A549 (cell line): ENCODE data around the gene ELFN1. TPM values are rescaled to one million over a fixed set of nuclear protein-coding genes. Genes with fewer than 3 reads are reported as not detected.

Experiments
- ATAC-seq, 2 experiments: fragments of 200-7000 bp in 1 of 2; fragments of >200 bp in 1 of 2; cut with Nextera tagmentation in 1 of 2; cut with Tn5 transposase in 1 of 2; 3 replicates each; pipeline versions ENCODE4 v1.8.0 to v1.9.1; 2018 to 2020; ENCODE audit warnings: mild to moderate bottlenecking in 1 of 2, moderate library complexity in 1 of 2
- CTCF ChIA-PET: fragments of 300-600 bp; sonication (Branson Sonifier 250); formaldehyde crosslinking; extraction: SDS; loops from one replicate; lab custom pipeline; 2021; ENCODE audit warnings: antibody characterized with exemption, inconsistent platforms; lab: Yijun Ruan, JAX
- POLR2A ChIA-PET: fragments of 350-600 bp; formaldehyde crosslinking; extraction: SDS; loops from one replicate; lab custom pipeline; 2021; ENCODE audit warnings: antibody characterized with exemption, inconsistent platforms; lab: Yijun Ruan, JAX
- DNase-seq, 2 experiments: peaks; one replicate each; pipeline versions ENCODE4 v3.0.0 to v3.0.0-alpha.2; 2011 to 2016; ENCODE audit warnings: low read depth in 1 of 2, low spot score in 1 of 2
- FAIRE-seq: peaks from 2 replicates; lab custom pipeline; 2011; peaks lifted over from hg19 to GRCh38; lab: Jason Lieb, UNC
- H3K27ac ChIP-seq, 2 experiments: fragments of >200 bp; sonication (Bioruptor Twin); formaldehyde crosslinking; 3 replicates each; pipeline ENCODE4 v1.5.1; 2016 to 2017
- H3K4me1 ChIP-seq: fragments of >200 bp; sonication (Bioruptor Twin); formaldehyde crosslinking; 3 replicates; pipeline ENCODE4 v1.6.1; 2016
- H3K4me2 ChIP-seq: fragments of >200 bp; sonication (Bioruptor Twin); formaldehyde crosslinking; 3 replicates; pipeline ENCODE4 v1.6.1; 2016
- H3K4me3 ChIP-seq: fragments of >200 bp; sonication (Bioruptor Twin); formaldehyde crosslinking; 3 replicates; pipeline ENCODE4 v1.5.1; 2016
- H3K9me3 ChIP-seq: fragments of >200 bp; sonication (Bioruptor Twin); formaldehyde crosslinking; 3 replicates; pipeline ENCODE4 v1.6.1; 2016
- CBX8 ChIP-seq: fragments of 200-600 bp; sonication (generic); IDR thresholded peaks from 2 replicates; pipeline ENCODE4 v1.6.1; 2016
- CHD2 ChIP-seq: fragments of 150-350 bp; IDR thresholded peaks from 2 replicates; pipeline ENCODE4 v1.6.1; 2014; ENCODE audit warnings: low read length; ENCODE audit not compliant: partially characterized antibody
- EHMT2 ChIP-seq: fragments of 200-600 bp; sonication (generic); IDR thresholded peaks from 2 replicates; pipeline ENCODE4 v1.6.1; 2016; ENCODE audit warnings: antibody characterized with exemption, low read depth, mild to moderate bottlenecking, moderate library complexity
- ESRRA ChIP-seq: fragments of 150-350 bp; IDR thresholded peaks from 2 replicates; pipeline ENCODE4 v1.6.1; 2014; ENCODE audit warnings: mild to moderate bottlenecking, low read length, borderline replicate concordance
- HDAC2 ChIP-seq: fragments of 200-600 bp; sonication (generic); IDR thresholded peaks from 2 replicates; pipeline ENCODE4 v1.6.1; 2016
- HEYL ChIP-seq: fragments of 250-450 bp; sonication (Bioruptor Pico); IDR thresholded peaks from 2 replicates; pipeline ENCODE4 v1.8.0; 2021; ENCODE audit warnings: mild to moderate bottlenecking, moderate library complexity
- HOXA7 ChIP-seq: fragments of 250-450 bp; sonication (Bioruptor Pico); IDR thresholded peaks from 2 replicates; pipeline ENCODE4 v1.5.0; 2020; ENCODE audit warnings: mild to moderate bottlenecking, moderate library complexity
- HOXB13 ChIP-seq: fragments of 250-450 bp; sonication (Bioruptor Pico); IDR thresholded peaks from 2 replicates; pipeline ENCODE4 v1.5.0; 2020; ENCODE audit warnings: low read depth, mild to moderate bottlenecking, moderate library complexity
- KDM5A ChIP-seq: fragments of 200-600 bp; sonication (generic); IDR thresholded peaks from 2 replicates; pipeline ENCODE4 v1.6.1; 2016; ENCODE audit warnings: antibody characterized with exemption, mild to moderate bottlenecking
- MAZ ChIP-seq: fragments of 150-350 bp; IDR thresholded peaks from 2 replicates; pipeline ENCODE4 v1.6.1; 2014; ENCODE audit warnings: antibody characterized with exemption, low read depth, low read length, borderline replicate concordance
- NR3C1 ChIP-seq: fragments of >200 bp; sonication (Bioruptor Twin); formaldehyde crosslinking; IDR thresholded peaks from 3 replicates; pipeline ENCODE4 v1.6.1; 2017
- PHF8 ChIP-seq: fragments of 200-600 bp; sonication (generic); IDR thresholded peaks from 2 replicates; pipeline ENCODE4 v1.6.1; 2016; ENCODE audit warnings: low read depth, mild to moderate bottlenecking, antibody characterized with exemption, moderate library complexity, borderline replicate concordance
- POLR2A ChIP-seq: IDR thresholded peaks from 2 replicates; pipeline ENCODE4 v1.6.1; 2012; ENCODE audit warnings: mild to moderate bottlenecking, low read length
- POLR2AphosphoS2 ChIP-seq: conservative IDR thresholded peaks from 2 replicates; pipeline ENCODE4 v1.6.1; 2012; ENCODE audit warnings: low read length, improper control_type of control experiment, inconsistent platforms
- RARB ChIP-seq: fragments of 250-450 bp; sonication (Bioruptor Pico); IDR thresholded peaks from 2 replicates; pipeline ENCODE4 v1.8.0; 2021; ENCODE audit warnings: mild to moderate bottlenecking, moderate library complexity
- RNF2 ChIP-seq: fragments of 200-600 bp; sonication (generic); IDR thresholded peaks from 2 replicates; pipeline ENCODE4 v1.6.1; 2016; ENCODE audit warnings: low read depth, mild to moderate bottlenecking, antibody characterized with exemption, moderate library complexity, borderline replicate concordance
- SMC3 ChIP-seq: fragments of >200 bp; sonication (Bioruptor Twin); formaldehyde crosslinking; IDR thresholded peaks from 3 replicates; pipeline ENCODE4 v1.6.1; 2018; ENCODE audit warnings: inconsistent platforms
- SREBF2 ChIP-seq: fragments of 450-650 bp; IDR thresholded peaks from 2 replicates; pipeline ENCODE4 v1.6.1; 2014; ENCODE audit warnings: mild to moderate bottlenecking, moderate library complexity
- TP53 ChIP-seq: fragments of 250-450 bp; sonication (Bioruptor Pico); IDR thresholded peaks from 2 replicates; pipeline ENCODE4 v1.5.0; 2021; ENCODE audit warnings: mild to moderate bottlenecking, moderate library complexity
- ZC3H11A ChIP-seq: fragments of 450-650 bp; IDR thresholded peaks from 2 replicates; pipeline ENCODE4 v1.6.1; 2014; ENCODE audit warnings: antibody characterized with exemption, mild to moderate bottlenecking
- ZFP36 ChIP-seq: fragments of 450-650 bp; IDR thresholded peaks from 2 replicates; pipeline ENCODE4 v1.6.1; 2014; ENCODE audit warnings: borderline replicate concordance; ENCODE audit not compliant: partially characterized antibody
- ZNF302 ChIP-seq: fragments of 250-450 bp; sonication (Bioruptor Pico); IDR thresholded peaks from 2 replicates; pipeline ENCODE4 v1.9.0; 2021; ENCODE audit warnings: inconsistent platforms, mild to moderate bottlenecking, moderate library complexity
- WGBS: methylation state at CpG from one replicate; pipeline ENCODE4 v1.1.6; 2017; ENCODE audit errors: missing lambda C conversion rate; 5-methylcytosine and 5-hydroxymethylcytosine counted together
- polyA plus RNA-seq, 4 experiments: library from polyadenylated mRNA; depleted of rRNA in 3 of 4; stranded (reverse); fragments of >200 nt; fragmentation: RNase III in 1 of 4; extraction: RNeasy Plus Mini Kit Qiagen cat#74134 plus additional on column Dnase treatment in 1 of 4; gene quantifications; 2 replicates in 3 of 4; 3 replicates in 1 of 4; pipeline ENCODE4 v1.2.3, GENCODE V29; 2011 to 2017
- TF ChIP-seq, protein P1 (sequence below): fragments of >200 bp; sonication (Bioruptor Twin); formaldehyde crosslinking; IDR thresholded peaks from 3 replicates; pipeline ENCODE4 v1.5.1; 2016
- TF ChIP-seq, protein P2 (sequence below): IDR thresholded peaks from 2 replicates; pipeline ENCODE4 v1.6.1; 2012
- TF ChIP-seq, protein P3 (sequence below): fragments of 250-450 bp; sonication (Bioruptor Pico); IDR thresholded peaks from 2 replicates; pipeline ENCODE4 v1.5.0; 2021; ENCODE audit warnings: mild to moderate bottlenecking, moderate library complexity, borderline replicate concordance
- TF ChIP-seq, protein P4 (sequence below): fragments of >200 bp; sonication (Bioruptor Twin); formaldehyde crosslinking; IDR thresholded peaks from 3 replicates; pipeline ENCODE4 v1.6.1; 2016
- TF ChIP-seq, protein P5 (sequence below): fragments of >200 bp; sonication (Bioruptor Twin); formaldehyde crosslinking; IDR thresholded peaks from 2 replicates; pipeline ENCODE4 v1.6.1; 2016
- TF ChIP-seq, protein P6 (sequence below): IDR thresholded peaks from 2 replicates; pipeline ENCODE4 v1.6.1; 2012

ELFN1 gene
- polyA plus RNA-seq, 2 of the 4 experiments (the other 2 are of a cell fraction) = 0.08 to 0.10 TPM

DNA sequence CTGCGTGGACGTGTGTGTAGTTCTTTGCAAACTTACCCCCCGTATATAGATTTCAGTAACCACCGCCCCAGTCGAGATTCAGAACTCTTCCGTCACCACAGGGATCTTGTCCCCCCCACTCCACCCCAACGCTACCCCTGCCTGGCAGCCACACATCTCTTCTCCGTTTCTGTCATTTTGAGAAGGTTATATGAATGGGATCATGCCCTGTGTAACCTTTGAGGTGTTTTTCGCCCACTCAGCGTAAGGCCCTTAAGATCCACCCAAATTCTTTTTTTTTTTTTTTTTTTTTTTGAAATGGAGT is 83.4 kb downstream of the ELFN1 start:
- ChIA-PET POLR2A (no interaction called here), CTCF (no interaction called here)
- FAIRE-seq = no peak
- no peak overlapping the region for H3K27ac ChIP-seq
- H3K4me1 ChIP-seq = 0 out of 3 replicates have a peak, but pooled peaks cover 3% of the 10 kb centered on the region
- no peaks in the 10 kb centered on the region for H3K9me3 ChIP-seq
- H3K4me2 ChIP-seq = no peak overlapping the region
- WGBS = 70% methylated on average over 10 of the region's 10 CpGs
- TF ChIP-seq, protein P1, sequence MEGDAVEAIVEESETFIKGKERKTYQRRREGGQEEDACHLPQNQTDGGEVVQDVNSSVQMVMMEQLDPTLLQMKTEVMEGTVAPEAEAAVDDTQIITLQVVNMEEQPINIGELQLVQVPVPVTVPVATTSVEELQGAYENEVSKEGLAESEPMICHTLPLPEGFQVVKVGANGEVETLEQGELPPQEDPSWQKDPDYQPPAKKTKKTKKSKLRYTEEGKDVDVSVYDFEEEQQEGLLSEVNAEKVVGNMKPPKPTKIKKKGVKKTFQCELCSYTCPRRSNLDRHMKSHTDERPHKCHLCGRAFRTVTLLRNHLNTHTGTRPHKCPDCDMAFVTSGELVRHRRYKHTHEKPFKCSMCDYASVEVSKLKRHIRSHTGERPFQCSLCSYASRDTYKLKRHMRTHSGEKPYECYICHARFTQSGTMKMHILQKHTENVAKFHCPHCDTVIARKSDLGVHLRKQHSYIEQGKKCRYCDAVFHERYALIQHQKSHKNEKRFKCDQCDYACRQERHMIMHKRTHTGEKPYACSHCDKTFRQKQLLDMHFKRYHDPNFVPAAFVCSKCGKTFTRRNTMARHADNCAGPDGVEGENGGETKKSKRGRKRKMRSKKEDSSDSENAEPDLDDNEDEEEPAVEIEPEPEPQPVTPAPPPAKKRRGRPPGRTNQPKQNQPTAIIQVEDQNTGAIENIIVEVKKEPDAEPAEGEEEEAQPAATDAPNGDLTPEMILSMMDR = no peak
- TF ChIP-seq, protein P2, sequence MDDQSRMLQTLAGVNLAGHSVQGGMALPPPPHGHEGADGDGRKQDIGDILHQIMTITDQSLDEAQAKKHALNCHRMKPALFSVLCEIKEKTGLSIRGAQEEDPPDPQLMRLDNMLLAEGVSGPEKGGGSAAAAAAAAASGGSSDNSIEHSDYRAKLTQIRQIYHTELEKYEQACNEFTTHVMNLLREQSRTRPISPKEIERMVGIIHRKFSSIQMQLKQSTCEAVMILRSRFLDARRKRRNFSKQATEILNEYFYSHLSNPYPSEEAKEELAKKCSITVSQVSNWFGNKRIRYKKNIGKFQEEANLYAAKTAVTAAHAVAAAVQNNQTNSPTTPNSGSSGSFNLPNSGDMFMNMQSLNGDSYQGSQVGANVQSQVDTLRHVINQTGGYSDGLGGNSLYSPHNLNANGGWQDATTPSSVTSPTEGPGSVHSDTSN = no peak
- TF ChIP-seq CHD2 (no peak), MAZ (no peak), POLR2AphosphoS2 (no peak), EHMT2 (no peak), HDAC2 (no peak), ZNF302 (CRISPR knock-in tag) (no peak), SREBF2 (no peak), SMC3 (no peak), HEYL (CRISPR knock-in tag) (no peak), RNF2 (no peak), ZFP36 (no peak), HOXA7 (CRISPR knock-in tag) (no peak), ESRRA (no peak), HOXB13 (CRISPR knock-in tag) (no peak), PHF8 (no peak)
- TF ChIP-seq, protein P3, sequence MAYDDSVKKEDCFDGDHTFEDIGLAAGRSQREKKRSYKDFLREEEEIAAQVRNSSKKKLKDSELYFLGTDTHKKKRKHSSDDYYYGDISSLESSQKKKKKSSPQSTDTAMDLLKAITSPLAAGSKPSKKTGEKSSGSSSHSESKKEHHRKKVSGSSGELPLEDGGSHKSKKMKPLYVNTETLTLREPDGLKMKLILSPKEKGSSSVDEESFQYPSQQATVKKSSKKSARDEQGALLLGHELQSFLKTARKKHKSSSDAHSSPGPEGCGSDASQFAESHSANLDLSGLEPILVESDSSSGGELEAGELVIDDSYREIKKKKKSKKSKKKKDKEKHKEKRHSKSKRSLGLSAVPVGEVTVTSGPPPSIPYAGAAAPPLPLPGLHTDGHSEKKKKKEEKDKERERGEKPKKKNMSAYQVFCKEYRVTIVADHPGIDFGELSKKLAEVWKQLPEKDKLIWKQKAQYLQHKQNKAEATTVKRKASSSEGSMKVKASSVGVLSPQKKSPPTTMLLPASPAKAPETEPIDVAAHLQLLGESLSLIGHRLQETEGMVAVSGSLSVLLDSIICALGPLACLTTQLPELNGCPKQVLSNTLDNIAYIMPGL (CRISPR knock-in tag) = no peak
- DNase-seq = no peak
- no peak for ATAC-seq
- no peak overlapping the region for H3K4me3 ChIP-seq

DNA sequence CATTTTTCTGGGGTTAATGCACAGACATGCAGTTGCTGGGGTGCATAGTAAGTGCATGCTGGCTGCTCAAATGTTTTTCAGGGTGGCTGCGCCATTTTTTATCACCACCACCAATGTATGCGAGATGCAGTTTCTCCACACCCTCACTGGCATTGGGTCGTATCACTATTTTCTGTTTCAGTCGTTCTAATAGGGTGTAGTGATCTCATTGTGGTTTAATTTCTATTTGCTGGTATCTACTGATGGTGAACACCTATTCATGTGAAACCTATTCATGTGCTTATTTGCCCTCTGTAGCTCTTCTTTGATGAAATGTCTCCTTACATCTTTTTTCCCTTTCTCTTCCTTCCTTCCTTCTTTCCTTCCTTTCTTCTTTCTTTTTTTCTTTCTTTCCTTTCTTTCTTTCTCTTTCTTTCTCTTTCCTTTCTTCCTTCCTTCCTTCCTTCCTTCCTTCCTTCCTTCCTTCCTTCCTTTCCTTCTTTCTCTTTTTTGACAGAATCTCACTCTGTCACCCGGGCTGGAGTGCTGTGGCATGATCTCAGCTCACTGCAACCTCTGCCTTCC is 84.3 kb downstream of the ELFN1 start:
- Histone ChIP-seq H3K4me2 (no peak overlapping the region), H3K27ac (no peak overlapping the region), H3K4me1 (0 out of 3 replicates have a peak, but pooled peaks cover 3% of the 10 kb centered on the region), H3K4me3 (no peak overlapping the region), H3K9me3 (no peaks in the 10 kb centered on the region)
- TF ChIP-seq HOXA7 (CRISPR knock-in tag) (no peak), POLR2AphosphoS2 (no peak), KDM5A (no peak), CBX8 (no peak), ESRRA (no peak), EHMT2 (no peak), TP53 (CRISPR knock-in tag) (no peak), RNF2 (no peak), NR3C1 (no peak), SREBF2 (no peak), ZC3H11A (no peak), RARB (no peak), POLR2A (no peak), CHD2 (no peak), HDAC2 (no peak)
- TF ChIP-seq, protein P4, sequence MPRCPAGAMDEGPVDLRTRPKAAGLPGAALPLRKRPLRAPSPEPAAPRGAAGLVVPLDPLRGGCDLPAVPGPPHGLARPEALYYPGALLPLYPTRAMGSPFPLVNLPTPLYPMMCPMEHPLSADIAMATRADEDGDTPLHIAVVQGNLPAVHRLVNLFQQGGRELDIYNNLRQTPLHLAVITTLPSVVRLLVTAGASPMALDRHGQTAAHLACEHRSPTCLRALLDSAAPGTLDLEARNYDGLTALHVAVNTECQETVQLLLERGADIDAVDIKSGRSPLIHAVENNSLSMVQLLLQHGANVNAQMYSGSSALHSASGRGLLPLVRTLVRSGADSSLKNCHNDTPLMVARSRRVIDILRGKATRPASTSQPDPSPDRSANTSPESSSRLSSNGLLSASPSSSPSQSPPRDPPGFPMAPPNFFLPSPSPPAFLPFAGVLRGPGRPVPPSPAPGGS = no peak
- TF ChIP-seq, protein P5, sequence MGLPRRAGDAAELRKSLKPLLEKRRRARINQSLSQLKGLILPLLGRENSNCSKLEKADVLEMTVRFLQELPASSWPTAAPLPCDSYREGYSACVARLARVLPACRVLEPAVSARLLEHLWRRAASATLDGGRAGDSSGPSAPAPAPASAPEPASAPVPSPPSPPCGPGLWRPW = no peak
- TF ChIP-seq, protein P1 = no peak
- TF ChIP-seq, protein P6, sequence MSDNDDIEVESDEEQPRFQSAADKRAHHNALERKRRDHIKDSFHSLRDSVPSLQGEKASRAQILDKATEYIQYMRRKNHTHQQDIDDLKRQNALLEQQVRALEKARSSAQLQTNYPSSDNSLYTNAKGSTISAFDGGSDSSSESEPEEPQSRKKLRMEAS = no peak
- TF ChIP-seq, protein P2 = no peak
- ATAC-seq (no peak), DNase-seq (no peak), FAIRE-seq (no peak)
- WGBS = 33% methylated on average over 5 of the region's 5 CpGs
- ChIA-PET CTCF (no interaction called here), POLR2A (no interaction called here)
